Measurements from ENCODE around the gene DPP6.

DNA sequence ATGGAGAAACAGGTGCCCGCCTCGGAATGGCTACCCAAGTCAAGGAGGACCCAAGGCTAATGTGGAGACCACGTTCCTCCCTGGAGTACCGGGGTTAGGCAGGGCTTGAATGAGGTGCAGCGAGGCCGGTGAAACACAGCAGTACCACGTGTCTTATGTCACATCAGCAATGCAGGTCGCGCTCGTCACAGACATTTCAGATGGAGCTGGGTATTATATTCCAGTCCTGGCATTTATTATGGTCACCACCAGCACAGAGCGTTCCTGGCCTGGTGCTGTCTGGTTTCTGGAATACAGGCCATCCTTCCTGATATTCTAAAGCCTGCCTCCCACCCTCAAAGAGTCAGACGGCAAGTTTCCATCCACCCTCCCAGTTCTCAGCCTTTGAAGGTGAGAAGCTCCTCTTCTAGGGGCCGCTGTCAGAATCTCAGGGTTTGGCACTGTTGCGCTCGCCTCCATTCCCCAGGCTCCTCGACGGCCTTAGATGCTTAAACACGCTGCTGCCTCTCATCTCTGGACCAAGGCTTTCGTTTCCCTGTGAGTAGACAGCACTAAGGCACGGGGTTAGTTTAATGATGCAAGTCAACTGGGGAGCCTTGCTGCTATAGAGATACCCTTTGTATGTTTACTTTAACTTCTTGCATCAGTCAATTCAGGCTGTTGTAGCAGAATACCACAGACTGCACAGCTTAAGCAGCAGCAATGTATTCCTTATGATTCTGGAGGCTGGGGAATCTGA is 377.6 kb downstream of the DPP6 start:
- TF ChIP-seq, protein P1, sequence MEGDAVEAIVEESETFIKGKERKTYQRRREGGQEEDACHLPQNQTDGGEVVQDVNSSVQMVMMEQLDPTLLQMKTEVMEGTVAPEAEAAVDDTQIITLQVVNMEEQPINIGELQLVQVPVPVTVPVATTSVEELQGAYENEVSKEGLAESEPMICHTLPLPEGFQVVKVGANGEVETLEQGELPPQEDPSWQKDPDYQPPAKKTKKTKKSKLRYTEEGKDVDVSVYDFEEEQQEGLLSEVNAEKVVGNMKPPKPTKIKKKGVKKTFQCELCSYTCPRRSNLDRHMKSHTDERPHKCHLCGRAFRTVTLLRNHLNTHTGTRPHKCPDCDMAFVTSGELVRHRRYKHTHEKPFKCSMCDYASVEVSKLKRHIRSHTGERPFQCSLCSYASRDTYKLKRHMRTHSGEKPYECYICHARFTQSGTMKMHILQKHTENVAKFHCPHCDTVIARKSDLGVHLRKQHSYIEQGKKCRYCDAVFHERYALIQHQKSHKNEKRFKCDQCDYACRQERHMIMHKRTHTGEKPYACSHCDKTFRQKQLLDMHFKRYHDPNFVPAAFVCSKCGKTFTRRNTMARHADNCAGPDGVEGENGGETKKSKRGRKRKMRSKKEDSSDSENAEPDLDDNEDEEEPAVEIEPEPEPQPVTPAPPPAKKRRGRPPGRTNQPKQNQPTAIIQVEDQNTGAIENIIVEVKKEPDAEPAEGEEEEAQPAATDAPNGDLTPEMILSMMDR (IDR thresholded peaks at IDR 0.05), result no peak
- TF ChIP-seq, protein P2, sequence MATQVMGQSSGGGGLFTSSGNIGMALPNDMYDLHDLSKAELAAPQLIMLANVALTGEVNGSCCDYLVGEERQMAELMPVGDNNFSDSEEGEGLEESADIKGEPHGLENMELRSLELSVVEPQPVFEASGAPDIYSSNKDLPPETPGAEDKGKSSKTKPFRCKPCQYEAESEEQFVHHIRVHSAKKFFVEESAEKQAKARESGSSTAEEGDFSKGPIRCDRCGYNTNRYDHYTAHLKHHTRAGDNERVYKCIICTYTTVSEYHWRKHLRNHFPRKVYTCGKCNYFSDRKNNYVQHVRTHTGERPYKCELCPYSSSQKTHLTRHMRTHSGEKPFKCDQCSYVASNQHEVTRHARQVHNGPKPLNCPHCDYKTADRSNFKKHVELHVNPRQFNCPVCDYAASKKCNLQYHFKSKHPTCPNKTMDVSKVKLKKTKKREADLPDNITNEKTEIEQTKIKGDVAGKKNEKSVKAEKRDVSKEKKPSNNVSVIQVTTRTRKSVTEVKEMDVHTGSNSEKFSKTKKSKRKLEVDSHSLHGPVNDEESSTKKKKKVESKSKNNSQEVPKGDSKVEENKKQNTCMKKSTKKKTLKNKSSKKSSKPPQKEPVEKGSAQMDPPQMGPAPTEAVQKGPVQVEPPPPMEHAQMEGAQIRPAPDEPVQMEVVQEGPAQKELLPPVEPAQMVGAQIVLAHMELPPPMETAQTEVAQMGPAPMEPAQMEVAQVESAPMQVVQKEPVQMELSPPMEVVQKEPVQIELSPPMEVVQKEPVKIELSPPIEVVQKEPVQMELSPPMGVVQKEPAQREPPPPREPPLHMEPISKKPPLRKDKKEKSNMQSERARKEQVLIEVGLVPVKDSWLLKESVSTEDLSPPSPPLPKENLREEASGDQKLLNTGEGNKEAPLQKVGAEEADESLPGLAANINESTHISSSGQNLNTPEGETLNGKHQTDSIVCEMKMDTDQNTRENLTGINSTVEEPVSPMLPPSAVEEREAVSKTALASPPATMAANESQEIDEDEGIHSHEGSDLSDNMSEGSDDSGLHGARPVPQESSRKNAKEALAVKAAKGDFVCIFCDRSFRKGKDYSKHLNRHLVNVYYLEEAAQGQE (IDR thresholded peaks at IDR 0.05; ENCODE audit: insufficient read depth in 1 of 2, low read depth in 2 of 2, low read length in 1 of 2), result no peak
- no peak for TF ChIP-seq TCF7L2 (IDR thresholded peaks at IDR 0.05; ENCODE audit: low read depth, low read length)
- TF ChIP-seq POLR2AphosphoS5 (IDR thresholded peaks at IDR 0.05; ENCODE audit: low read depth, low read length), result no peak
- no peak for TF ChIP-seq SIN3A (IDR thresholded peaks at IDR 0.05; ENCODE audit: borderline replicate concordance, insufficient read depth, low read depth, low read length)

Data from Panc1 (cell line).